Ishikawa (cell line): ENCODE results near the gene BTBD9.

Experiments
- CEBPB ChIP-seq: IDR thresholded peaks from 2 replicates; pipeline ENCODE4 v1.6.1; 2012
- CREB1 ChIP-seq: IDR thresholded peaks from 2 replicates; pipeline ENCODE4 v1.6.1; 2012; ENCODE audit warnings: low read depth
- EGR1 ChIP-seq: IDR thresholded peaks from 2 replicates; pipeline ENCODE4 v1.6.1; 2012
- EP300 ChIP-seq: IDR thresholded peaks from 2 replicates; pipeline ENCODE4 v1.6.1; 2012; ENCODE audit warnings: borderline replicate concordance
- FOXM1 ChIP-seq: IDR thresholded peaks from 2 replicates; pipeline ENCODE4 v1.6.1; 2012; ENCODE audit warnings: low read depth, borderline replicate concordance
- MAX ChIP-seq: IDR thresholded peaks from 2 replicates; pipeline ENCODE4 v1.6.1; 2012
- NFIC ChIP-seq: IDR thresholded peaks from 2 replicates; pipeline ENCODE4 v1.6.1; 2012
- RAD21 ChIP-seq: IDR thresholded peaks from 2 replicates; pipeline ENCODE4 v1.6.1; 2012; ENCODE audit warnings: low read depth
- REST ChIP-seq: IDR thresholded peaks from 2 replicates; pipeline ENCODE4 v1.6.1; 2012; ENCODE audit warnings: low read depth, mild to moderate bottlenecking
- TAF1 ChIP-seq: IDR thresholded peaks from 2 replicates; pipeline ENCODE4 v1.6.1; 2012; ENCODE audit warnings: low read depth, mild to moderate bottlenecking
- TCF12 ChIP-seq: IDR thresholded peaks from 2 replicates; pipeline ENCODE4 v1.6.1; 2012; ENCODE audit warnings: low read depth
- TEAD4 ChIP-seq: IDR thresholded peaks from 2 replicates; pipeline ENCODE4 v1.6.1; 2012
- USF1 ChIP-seq: IDR thresholded peaks from 2 replicates; pipeline ENCODE4 v1.6.1; 2012
- YY1 ChIP-seq: IDR thresholded peaks from 2 replicates; pipeline ENCODE4 v1.6.1; 2012; ENCODE audit warnings: low read depth
- ZBTB7A ChIP-seq: IDR thresholded peaks from 2 replicates; pipeline ENCODE4 v1.6.1; 2012; ENCODE audit warnings: low read depth

The BTBD9 gene

GRCh38 chr6:38164671-38165108 is 475.0 kb downstream of the BTBD9 start:
- TF ChIP-seq YY1 = no peak
- TF ChIP-seq FOXM1 = no peak
- no peak for TF ChIP-seq TEAD4
- TF ChIP-seq ZBTB7A = no peak
- no peak for TF ChIP-seq EGR1
- TF ChIP-seq NFIC = no peak
- no peak for TF ChIP-seq MAX
- TF ChIP-seq RAD21 = no peak
- TF ChIP-seq USF1 = no peak
- no peak for TF ChIP-seq CEBPB
- TF ChIP-seq EP300 = no peak
- no peak for TF ChIP-seq TAF1
- no peak for TF ChIP-seq REST

GRCh38 chr6:38164131-38164481 is 475.6 kb downstream of the BTBD9 start:
- TF ChIP-seq MAX = no peak
- no peak for TF ChIP-seq CEBPB
- no peak for TF ChIP-seq TCF12
- TF ChIP-seq TEAD4 = no peak
- TF ChIP-seq NFIC = no peak
- TF ChIP-seq TAF1 = no peak
- TF ChIP-seq REST = no peak
- TF ChIP-seq EGR1 = no peak
- TF ChIP-seq ZBTB7A = no peak
- no peak for TF ChIP-seq EP300
- TF ChIP-seq USF1 = no peak
- TF ChIP-seq YY1 = no peak
- TF ChIP-seq RAD21 = no peak
- no peak for TF ChIP-seq CREB1
- no peak for TF ChIP-seq FOXM1

- TF ChIP-seq RAD21 = no peak
- TF ChIP-seq FOXM1 = no peak
- no peak for TF ChIP-seq NFIC
- TF ChIP-seq USF1 = no peak
- no peak for TF ChIP-seq MAX
- TF ChIP-seq CEBPB = no peak
- TF ChIP-seq EP300 = no peak
- no peak for TF ChIP-seq ZBTB7A
These were observed 476.3 kb downstream of the BTBD9 start for GRCh38 chr6:38163186-38164130.

GRCh38 chr6:38162493-38163185 is 477.1 kb downstream of the BTBD9 start:
- no peak for TF ChIP-seq NFIC
- TF ChIP-seq MAX = no peak
- no peak for TF ChIP-seq YY1
- TF ChIP-seq CEBPB = no peak
- TF ChIP-seq FOXM1 = no peak
- no peak for TF ChIP-seq TCF12
- TF ChIP-seq EP300 = no peak
- no peak for TF ChIP-seq CREB1
- no peak for TF ChIP-seq USF1
- no peak for TF ChIP-seq TAF1
- no peak for TF ChIP-seq RAD21
- TF ChIP-seq ZBTB7A = no peak
